NCI-H1048 (cell line): ENCODE data around the gene TBC1D1.

Experiments used
- DNase-seq: peaks from one replicate; lab custom pipeline; 2025; lab: John Stamatoyannopoulos, UW

TBC1D1 gene

DNA sequence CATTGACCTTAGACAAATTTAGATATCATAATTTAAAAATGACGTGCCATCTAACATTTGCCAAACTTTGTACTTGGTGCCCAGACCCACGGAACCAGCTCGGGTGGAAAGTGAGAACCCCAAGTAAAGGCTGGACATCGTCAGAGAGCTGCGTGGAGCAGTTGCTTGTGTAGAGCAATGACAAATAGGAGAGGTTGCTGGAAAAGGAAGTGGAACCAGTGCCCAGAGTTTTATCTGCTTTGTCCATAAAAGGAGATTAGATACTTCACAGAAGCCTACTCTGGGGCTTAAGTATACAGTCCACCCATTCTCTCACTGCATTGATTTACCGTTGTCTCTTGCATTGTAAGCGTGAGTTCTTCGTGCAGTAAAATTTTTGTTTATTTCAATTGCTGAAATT, 5.4 kb upstream of the TBC1D1 start:
- DNase-seq = no peak

DNA sequence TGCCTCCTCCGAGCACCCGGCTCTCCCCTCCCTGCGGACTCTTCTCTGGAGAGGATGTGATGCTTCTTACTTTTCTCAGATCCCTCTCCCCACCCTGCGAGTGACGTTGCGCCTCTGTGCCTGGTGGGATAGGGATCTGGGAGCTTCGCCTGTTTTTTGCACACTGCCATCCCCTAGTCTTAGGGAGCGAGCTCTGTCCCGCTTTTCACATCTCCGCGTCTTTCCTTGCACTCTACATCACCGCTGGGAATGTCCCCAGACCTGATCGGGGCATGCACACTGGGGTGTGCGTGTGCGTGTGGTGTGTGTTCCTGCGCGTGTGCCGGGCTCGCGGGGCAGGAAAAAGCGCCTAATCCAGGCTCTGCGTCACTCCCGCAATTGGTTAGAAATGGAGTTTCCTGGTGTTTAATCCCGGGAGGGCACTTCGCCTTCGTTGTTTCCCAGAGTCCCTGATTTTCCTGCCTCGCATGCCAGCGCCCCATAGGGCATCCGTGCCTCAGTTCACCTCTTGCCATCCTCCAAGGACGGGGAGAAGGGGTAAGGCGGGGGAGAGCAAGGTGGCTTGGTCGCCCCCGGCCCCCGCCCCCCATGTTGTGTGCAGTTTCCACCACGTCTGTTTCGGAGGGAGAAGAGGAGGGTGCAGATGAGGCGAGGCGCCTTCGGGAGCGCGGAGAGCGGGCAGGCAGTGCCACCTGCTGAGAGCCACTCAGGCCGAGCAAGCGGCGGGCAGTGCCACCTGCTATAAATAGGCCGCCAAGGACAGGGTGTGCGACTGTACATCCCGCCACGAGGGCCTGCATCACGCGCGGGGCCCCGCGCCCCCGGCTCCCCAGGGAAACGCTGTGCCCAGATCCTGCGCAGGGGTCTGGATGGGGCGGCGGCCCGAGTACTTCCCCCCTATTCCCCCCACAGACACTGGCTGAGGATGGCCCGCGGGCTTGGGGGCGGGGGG, 759 bp upstream of the TBC1D1 start:
- no peak for DNase-seq

DNA sequence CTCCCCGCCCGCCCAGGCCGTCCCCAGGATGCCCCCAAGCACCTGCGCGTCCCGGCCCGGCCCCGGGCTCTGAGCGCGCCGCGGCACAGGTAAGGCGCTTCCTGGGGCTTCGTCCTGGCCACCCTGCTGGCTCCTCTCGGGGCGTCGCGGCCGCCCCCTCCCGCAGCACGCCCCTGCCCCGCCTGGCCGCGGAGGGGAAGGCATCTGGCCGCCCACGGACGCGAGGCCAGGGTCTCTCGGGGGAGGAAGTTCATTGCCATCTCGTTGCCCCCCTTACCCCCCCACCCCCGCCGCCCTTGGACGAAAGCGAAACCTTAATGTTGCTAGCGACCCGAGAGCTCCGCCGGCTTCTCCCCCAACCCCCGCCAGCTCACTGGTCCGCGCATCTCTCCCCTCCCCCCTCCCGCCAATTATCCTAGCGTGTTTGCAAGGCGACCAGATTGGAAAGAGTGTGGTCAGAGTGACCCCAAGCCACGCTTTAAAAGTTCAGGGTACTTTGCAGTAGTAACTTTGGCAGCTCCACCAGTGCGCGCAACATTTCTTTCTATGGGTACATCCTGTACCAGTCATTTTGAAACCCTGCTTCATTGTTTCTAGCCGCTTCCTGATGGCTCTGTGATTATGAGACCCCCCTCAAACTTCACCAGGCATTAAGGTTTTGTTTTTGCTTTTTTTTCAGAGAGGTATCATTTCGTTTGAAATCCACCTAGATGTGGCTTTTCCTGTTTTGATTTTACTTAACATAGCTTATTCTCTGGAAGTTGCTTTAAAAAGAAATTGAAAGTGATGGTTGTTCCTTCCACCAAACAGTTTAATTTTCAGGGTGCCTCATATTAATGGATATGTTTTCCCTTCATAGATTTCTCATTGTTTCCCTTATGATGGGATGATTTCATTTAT, 626 bp downstream of the TBC1D1 start:
- DNase-seq = no peak

DNA sequence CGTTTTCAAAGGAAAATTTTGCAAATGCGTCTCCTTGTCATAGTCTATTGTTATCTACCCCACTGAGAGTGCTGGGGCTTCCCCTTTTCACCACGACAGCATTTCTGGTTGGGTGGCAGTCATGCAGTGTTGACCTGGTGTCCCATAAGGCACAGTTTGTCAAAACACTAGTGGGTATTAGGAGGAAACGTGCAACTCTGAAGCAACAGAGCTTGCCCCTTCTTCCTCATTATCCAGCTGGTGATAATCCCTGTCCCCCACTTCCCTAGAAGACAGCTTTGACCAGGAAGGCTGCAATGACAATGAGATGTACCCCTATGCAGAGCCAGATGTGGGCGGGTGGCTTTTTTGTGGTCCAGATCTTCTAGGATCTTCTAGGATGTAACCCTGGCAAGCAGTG, 1.8 kb downstream of the TBC1D1 start:
- no peak for DNase-seq

DNA sequence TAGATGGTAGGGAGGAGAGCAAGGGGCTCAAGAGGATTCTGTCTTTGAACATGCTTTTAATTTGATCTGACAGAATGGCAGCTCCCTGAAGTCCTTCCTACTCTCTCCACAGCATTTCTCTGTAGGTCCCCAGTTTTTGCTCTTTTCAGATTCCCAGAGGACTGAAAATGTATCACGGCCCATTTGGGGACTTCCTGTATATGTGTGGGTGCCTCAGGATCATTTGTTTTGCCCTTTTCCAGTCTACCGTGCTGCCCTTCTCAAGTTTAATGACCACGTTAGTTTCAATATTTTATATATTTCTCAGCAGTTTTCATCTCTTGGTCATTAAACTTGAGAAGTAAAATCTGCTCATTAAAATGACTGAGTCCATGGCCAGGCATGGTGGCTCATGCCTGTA, 2.3 kb downstream of the TBC1D1 start:
- no peak for DNase-seq

DNA sequence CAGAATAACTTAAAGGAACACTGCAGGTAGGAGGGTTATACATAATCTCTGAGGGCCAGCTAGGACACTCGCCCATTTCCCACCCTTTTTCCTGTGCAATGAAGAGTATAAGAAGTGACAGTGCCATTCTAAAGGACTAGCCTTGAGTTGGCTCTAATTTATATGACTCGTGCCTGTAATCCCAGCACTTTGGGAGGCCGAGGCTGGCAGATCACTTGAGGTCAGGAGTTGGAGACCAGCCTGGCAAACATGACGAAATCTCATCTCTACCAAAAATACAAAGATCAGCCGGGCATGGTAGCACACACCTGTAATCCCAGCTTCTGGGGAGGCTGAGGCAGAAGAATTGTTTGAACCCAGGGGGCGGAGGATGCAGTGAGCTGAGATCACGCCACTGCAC, 4.4 kb downstream of the TBC1D1 start:
- no peak for DNase-seq

DNA sequence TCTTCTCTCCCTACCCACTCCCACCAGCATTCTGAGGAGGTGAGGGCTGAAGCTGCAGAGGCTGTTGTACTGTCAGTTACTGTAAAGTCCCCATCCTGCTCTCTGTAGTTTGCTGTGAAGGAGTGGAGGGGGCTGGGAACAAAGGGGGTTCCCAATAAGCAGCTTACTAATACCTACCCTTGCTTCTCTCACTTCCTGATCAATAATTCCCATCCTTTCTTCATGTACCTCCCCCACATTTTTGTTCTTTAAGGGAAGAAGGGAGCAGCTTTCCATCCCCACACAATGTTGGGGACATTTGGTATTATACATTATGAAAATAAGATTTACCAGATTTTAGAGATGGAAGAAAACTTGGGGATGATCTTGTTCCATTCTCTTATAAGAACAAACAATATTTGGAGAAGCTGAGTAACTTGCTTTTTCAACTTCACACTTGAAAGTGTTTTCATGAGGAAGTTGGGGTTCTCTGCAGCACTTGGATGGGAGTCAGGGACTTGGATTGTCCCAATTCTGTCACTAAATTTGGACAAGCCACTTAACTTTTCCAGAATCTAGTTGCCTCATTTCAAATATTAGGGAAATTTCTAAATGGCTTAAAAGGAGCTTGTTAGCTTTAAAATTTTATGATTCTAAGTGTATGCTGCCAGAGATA, 5.4 kb downstream of the TBC1D1 start:
- DNase-seq = no peak

DNA sequence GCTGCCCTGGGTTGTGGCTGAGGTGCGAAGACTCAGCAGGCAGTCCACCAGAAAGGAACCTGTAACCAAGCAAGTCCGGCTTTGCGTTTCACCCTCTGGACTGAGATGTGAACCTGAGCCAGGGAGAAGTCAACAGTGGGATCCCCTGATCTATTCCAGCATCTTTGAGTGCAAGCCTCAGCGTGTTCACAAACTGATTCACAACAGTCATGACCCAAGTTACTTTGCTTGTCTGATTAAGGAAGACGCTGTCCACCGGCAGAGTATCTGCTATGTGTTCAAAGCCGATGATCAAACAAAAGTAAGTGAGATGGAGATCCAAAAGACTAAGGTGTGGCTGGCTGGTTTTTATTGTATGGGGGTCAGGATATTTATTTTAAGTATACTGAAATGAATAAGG, 11.3 kb downstream of the TBC1D1 start:
- DNase-seq = no peak

DNA sequence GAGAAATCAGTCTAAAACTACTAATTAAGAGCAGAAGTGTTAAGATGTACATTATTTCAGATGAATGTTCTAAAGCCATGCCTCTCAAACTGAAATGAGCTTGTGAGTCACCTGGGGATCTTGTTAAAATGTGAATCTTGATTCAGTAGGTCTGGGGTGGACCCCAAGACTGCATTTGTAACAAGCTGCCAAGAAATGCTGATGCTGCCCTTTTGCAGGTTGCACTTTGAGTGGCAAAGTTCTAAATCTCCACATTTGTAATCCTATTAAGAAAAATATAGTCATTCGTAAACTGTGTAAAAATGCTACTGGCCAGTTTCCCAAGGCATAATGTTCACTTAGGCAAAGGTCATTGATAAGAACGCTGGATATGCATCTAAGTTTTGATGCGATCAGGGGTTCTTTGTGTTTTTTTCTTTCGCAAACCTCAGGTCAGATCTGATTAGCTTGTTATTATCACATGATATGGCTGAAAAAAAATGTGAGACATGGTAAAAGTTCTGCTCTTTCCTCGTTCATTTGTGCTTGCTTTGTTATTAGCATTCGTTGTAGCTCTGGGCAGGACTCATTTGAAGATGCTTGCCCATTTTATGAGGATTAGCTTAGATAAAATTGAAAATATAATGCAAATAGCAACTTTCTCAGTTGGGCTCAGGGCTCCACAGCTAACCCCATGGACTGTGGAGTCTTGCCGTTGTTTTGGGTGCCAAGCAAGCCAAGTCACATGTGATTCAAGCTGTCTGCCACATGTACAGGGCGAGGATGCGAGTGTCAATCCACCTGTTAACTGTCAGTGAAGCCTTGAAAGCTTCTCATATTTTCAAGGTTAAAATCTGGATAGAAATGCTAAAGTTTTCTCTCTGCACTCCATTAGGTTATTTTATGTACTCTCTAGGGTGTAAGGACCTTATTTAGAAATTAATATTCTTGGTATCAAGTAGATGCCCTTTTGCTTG, 12.1 kb downstream of the TBC1D1 start:
- DNase-seq = no peak

DNA sequence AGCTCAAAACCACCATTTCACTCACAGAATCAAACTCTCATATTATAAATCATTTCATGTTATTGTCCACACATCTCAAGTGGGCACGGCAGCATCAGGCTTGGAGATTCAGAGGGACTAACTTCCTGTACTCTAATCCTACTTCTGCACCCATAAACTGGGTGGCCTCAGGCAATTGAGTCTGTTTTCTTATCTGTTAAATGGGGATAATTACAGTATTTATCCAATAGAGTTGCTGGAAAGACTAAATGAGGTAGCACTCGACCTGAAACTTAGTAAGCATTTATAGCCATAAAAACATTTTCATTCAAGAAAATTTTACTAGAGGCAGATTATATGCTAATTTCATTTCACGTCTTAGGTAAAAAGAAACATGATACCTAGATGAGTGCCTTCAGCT, 13.0 kb downstream of the TBC1D1 start:
- no peak for DNase-seq

DNA sequence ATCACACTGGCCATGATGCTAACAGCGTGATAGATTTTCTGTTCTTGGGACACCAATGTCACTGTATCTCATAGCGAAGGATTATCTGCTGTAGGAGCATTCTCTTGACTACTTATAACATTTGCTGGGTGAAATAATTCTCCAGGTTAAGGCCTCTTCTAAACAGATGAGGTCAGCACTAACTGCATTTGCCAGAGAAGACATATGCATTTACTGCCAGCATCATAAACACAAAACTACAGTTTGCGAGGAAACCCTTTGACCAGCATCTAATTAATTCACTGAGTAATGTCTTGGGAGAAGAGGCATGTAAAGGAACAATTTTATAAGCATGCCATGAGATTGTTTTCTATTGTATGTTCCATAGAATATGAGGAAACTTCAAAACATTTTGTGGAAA, 13.9 kb downstream of the TBC1D1 start:
- no peak for DNase-seq

DNA sequence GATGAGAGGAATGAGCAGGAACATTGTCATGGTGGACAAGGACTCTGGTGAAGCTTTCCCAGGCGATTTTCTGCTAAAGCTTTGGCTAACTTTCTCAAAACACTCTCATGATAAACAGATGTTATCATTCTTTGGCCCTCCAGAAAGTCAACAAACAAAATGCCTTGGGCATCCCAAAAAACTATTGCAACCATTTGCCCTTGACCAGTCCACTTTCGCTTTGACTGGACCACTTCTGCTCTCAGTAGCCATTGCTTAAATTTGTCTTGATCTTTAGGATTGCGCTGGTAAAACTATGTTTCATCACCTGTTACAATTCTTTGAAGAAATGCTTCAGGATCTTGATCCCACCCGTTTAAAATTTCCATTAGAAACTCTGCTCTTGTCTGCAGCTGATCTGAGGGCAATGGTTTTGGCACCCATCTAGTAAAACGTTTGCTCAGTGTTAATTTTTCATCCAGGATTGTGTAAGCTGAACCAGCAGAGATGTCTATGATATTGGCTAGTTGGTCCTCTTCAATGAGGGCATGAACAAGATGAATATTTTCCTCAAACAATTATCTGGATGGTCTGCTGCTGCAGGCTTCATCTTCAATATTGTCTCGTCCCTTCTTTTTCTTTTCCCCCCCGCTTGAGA, 14.8 kb downstream of the TBC1D1 start:
- no peak for DNase-seq

DNA sequence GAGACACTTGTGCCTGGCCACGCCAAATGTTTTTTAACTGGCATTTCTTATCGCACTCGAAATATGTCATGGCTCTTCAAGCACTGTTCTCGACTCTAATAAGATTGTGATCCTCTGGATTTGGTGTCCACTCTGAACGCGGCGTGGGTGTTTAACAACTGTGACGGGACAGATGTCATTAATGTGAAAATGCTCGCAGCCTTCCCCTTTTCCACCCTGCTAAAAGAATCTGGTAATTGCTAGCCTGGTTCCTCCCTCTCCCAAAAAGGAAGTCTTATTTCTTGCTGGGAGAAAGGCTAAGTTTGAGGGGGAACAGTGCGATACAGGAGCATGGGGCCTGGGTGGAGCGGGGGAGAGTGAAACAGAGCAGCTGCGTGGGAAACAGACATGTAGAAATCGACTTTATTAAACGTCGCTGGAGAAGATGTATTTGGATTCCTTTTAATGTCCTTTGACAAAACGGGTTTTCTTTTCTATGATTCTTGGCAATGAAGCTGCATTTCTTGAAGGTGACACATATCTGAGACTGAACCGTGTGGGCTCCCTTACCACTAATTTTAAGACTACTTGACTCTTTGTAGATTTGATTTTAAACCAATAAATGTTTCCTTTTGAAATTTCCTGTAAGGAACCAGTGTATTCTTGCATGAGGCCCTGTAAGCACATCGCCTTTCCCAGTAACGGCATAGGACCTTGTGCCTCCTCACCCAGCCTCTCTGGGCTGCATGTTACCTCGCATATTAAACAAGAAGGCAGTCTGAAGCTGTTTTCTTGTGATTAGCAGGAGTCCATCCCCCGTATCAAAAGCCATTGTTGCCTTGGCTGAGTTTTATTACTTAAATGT, 17.8 kb downstream of the TBC1D1 start:
- DNase-seq = no peak

DNA sequence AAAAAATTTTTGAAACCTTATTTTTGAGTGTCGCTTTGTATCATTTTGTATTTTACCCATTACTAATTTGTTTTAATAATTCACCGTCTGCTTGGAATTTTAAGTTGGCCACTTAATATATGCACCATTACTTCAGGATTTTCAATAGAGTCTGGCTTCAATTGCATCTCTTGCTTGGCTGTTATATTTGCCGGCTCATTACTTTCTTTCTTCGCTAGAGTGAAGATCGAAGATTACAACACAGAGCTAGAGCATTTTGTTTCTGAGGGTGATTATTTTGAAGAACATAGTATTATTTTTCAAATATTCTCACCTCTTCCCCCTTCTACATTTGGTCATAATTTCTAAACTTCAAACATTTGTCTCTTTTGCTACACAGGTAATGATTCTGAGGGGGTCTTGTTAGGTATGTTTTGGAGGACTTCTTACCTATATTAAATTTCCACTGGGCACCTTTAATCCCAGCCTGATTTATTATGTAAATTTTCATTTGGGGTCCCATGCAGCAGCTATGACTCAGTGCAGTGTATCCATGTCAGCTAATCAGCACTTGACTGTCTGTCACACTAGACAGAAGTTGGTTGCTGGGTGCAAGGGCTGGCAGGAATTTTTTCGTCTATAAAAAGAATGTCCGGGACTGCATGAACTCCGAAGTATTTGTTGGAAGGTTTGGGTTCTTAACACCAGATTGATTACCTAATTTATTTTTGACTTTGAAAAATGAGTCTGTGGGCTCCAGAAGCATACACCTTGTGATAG, 18.6 kb downstream of the TBC1D1 start:
- no peak for DNase-seq

DNA sequence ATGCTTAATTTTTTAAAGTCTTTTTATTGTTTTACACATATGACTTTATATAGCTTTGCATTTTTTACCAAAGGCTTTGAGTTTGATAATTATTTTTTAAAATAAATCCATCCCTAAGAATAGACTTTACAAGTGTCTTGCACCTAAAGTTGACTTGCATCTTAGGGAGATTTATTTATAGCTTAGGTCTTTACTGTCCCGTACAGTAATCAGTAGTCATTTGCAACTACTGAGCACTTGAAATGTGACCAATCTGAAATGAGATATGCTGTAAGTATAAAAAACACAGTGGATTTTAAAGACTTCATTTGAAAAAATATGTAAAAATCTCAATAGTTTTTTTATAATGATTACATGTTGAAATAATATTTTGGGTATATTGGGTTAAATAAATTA, 19.2 kb downstream of the TBC1D1 start:
- DNase-seq = no peak

DNA sequence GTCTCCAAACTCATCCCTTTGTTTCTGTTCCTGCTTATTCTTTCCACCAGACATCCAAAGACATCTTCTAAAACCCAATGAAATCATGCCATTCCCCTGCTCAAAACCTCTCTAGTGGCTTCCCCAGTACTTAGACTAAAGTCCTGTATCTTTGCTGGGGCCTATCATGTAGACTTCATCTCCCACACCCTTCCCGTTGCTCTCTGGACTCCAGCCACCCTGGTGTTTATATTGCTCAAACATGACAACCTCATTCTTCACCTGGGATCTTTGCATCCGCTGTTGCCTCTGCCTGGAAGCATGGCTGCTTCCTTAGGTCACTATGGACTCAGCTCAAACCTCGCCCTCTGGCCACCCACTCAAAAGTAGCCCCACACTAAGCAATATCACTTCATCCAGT, 23.7 kb downstream of the TBC1D1 start:
- no peak for DNase-seq

DNA sequence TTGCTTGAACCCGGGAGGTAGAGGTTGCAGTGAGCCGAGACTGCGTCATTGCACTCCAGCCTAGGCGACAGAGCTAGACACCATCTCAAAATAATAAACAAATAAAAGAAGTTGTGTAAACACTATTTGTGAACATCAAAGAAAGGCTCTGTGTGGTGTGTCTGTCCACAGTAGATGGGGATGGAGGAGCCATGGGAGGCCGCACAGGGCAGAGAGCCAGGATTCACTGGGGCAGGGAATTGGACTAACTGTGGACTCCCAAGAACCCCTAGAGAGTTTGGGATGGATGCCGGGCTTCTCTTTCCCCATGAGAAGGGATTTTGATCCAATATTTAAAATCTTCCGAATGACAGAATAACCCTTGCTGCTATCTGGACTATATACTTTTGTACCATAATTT, 26.5 kb downstream of the TBC1D1 start:
- DNase-seq = no peak

DNA sequence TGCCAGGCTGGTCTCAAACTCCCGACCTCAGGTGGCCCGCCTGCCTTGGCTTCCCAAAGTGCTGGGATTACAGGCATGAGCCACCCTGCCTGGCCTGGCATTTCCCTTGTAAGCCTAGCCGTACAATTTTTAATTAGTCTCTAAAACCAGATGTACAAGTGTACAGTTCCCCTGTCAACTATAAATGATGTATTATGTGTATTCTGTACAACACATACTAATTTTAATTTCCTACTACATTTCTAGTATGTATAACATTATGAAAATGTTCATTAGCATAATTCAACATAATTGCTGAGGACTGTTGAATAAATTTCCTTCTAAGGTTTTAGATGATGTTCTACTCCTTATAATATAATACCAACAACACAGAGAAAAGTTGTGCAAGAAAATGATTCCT, 27.8 kb downstream of the TBC1D1 start:
- DNase-seq = no peak

DNA sequence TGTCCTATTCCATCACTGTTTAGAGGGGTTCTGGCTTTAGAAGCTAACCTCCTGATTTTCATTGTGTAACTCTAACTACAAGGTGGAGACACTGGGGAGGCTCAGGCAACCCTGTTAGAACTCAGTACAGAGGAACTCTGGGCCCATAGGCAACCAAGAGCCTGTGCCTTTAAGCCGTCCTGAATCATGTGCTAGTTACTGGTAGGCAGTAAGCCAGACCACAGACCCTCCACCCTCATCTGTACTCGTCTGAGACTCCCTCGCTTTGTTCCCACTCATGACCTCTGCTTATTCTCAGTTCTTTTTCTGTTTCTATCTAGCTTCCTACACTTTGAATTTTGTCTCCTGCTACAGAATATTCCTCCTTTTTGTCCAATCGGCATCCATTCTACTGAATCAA, 31.4 kb downstream of the TBC1D1 start:
- no peak for DNase-seq
